Gastroesophageal sphincter (tissue), 4 donors: ENCODE results near the gene LINC00237. TPM values are rescaled to one million over a fixed set of nuclear protein-coding genes. Genes with fewer than 3 reads are reported as not detected.

Experiments used
- ATAC-seq: fragments of 150-250 bp; one replicate; pipeline ENCODE4 v1.9.1; 2016; ENCODE audit warnings: mild to moderate bottlenecking, moderate library complexity
- H3K27ac ChIP-seq, 4 donors: fragments of 200-600 bp; sonication (generic) in 3 of 4; 1 replicate in 3 of 4; 2 replicates in 1 of 4; pipeline ENCODE4 v1.5.1; 2016 to 2019
- H3K27me3 ChIP-seq: fragments of 200-600 bp; sonication (generic); one replicate; pipeline ENCODE4 v1.5.1; 2019
- H3K36me3 ChIP-seq, 2 donors: fragments of 200-600 bp; sonication (generic); one replicate each; pipeline ENCODE4 v1.5.1; 2019; ENCODE audit warnings: control low read depth in 1 of 2
- H3K4me1 ChIP-seq, 3 donors: fragments of 200-600 bp; sonication (generic); 1 replicate in 2 of 3; 2 replicates in 1 of 3; pipeline ENCODE4 v1.5.1; 2016 to 2019; ENCODE audit warnings: control low read depth in 2 of 3
- H3K4me3 ChIP-seq, 2 donors: fragments of 200-600 bp; sonication (generic); one replicate each; pipeline ENCODE4 v1.5.1; 2019; ENCODE audit warnings: mild to moderate bottlenecking in 1 of 2, moderate library complexity in 1 of 2
- H3K9me3 ChIP-seq, 3 donors: fragments of 200-600 bp; sonication (generic); one replicate each; pipeline ENCODE4 v1.5.1; 2017 to 2019; ENCODE audit warnings: control low read depth in 2 of 3
- CTCF ChIP-seq, 4 experiments: fragments of 200-600 bp in 2 of 4; fragments of 450-650 bp in 2 of 4; sonication (generic) in 1 of 4; IDR thresholded peaks; one replicate each; pipeline ENCODE4 v1.5.1; 2017 to 2019; ENCODE audit warnings: antibody characterized with exemption in 4 of 4, mild to moderate bottlenecking in 2 of 4, moderate library complexity in 2 of 4
- EP300 ChIP-seq: sonication (generic); formaldehyde crosslinking; IDR thresholded peaks from one replicate; pipeline ENCODE4 v1.6.1; 2017; ENCODE audit warnings: antibody characterized with exemption, mild to moderate bottlenecking
- POLR2A ChIP-seq, 2 donors: fragments of 450-650 bp; IDR thresholded peaks; one replicate each; pipeline ENCODE4 v1.6.1; 2017; ENCODE audit warnings: antibody characterized with exemption in 2 of 2, mild to moderate bottlenecking in 2 of 2, moderate library complexity in 1 of 2
- POLR2AphosphoS5 ChIP-seq: sonication (generic); formaldehyde crosslinking; IDR thresholded peaks from one replicate; pipeline ENCODE4 v1.6.1; 2017; ENCODE audit warnings: antibody characterized with exemption
- WGBS, 2 donors: methylation state at CpG; one replicate each; pipeline ENCODE4 v1.1.5; 2018; ENCODE audit warnings: low coverage in 1 of 2; 5-methylcytosine and 5-hydroxymethylcytosine counted together
- total RNA-seq, 4 donors: library from RNA; depleted of rRNA; stranded (reverse); fragments of >200 nt; gene quantifications; one replicate each; pipeline ENCODE4 v1.1.0, GENCODE V29; 2016

The LINC00237 gene
- total RNA-seq, 4 donors from 2014 or later = not detected

- Histone ChIP-seq H3K27ac (no peak overlapping the region), H3K9me3 (no peaks in the 10 kb centered on the region), H3K4me3 (no peak overlapping the region), H3K36me3 (no peaks in the 10 kb centered on the region), H3K27me3 (peaks cover 85% of the 10 kb centered on the region), H3K4me1 (no peaks in the 10 kb centered on the region)
- no peak for ATAC-seq
- 32 to 45% methylated on average over 14 of the region's 14 CpGs for WGBS, 2 donors
- TF ChIP-seq CTCF (IDR thresholded peaks at IDR 0.05) = no peak
- no peak for TF ChIP-seq POLR2A (IDR thresholded peaks at IDR 0.05)
- no peak for TF ChIP-seq POLR2AphosphoS5
- no peak for TF ChIP-seq EP300
Measured at GRCh38 chr20:21090111-21090618, 16.0 kb downstream of the LINC00237 start.

- no peak for TF ChIP-seq POLR2A (IDR thresholded peaks at IDR 0.05)
- no peak for TF ChIP-seq POLR2AphosphoS5
- no peak for TF ChIP-seq CTCF (IDR thresholded peaks at IDR 0.05)
- no peak for TF ChIP-seq EP300
- Histone ChIP-seq H3K4me3 (no peak overlapping the region), H3K27me3 (peaks cover 82% of the 10 kb centered on the region), H3K27ac (no peak overlapping the region), H3K36me3 (no peaks in the 10 kb centered on the region), H3K4me1 (no peaks in the 10 kb centered on the region), H3K9me3 (no peaks in the 10 kb centered on the region)
- WGBS, 2 donors = 41 to 43% methylated on average over 7 to 8 of the region's 8 CpGs
- ATAC-seq = no peak
Measured at GRCh38 chr20:21089391-21089790, 16.8 kb downstream of the LINC00237 start.

GRCh38 chr20:21087862-21088540, 18.2 kb downstream of the LINC00237 start:
- H3K27me3 ChIP-seq = peaks cover 80% of the 10 kb centered on the region

GRCh38 chr20:21083825-21084325, 22.3 kb downstream of the LINC00237 start:
- TF ChIP-seq POLR2A (IDR thresholded peaks at IDR 0.05) (no peak), CTCF (IDR thresholded peaks at IDR 0.05) (no peak), EP300 (no peak), POLR2AphosphoS5 (no peak)
- ATAC-seq = no peak
- no peaks in the 10 kb centered on the region for H3K4me1 ChIP-seq
- no peaks in the 10 kb centered on the region for H3K36me3 ChIP-seq
- H3K27ac ChIP-seq = no peak overlapping the region
- no peaks in the 10 kb centered on the region for H3K9me3 ChIP-seq
- no peak overlapping the region for H3K4me3 ChIP-seq
- WGBS, 2 donors = 31 to 34% methylated on average over 2 of the region's 2 CpGs
- peaks cover 52% of the 10 kb centered on the region for H3K27me3 ChIP-seq

More at GRCh38 chr20:21087862-21088540, 18.2 kb downstream of the LINC00237 start:
- TF ChIP-seq POLR2A (IDR thresholded peaks at IDR 0.05) (no peak), CTCF (IDR thresholded peaks at IDR 0.05) (no peak), EP300 (no peak), POLR2AphosphoS5 (no peak)
- no peak overlapping the region for H3K4me3 ChIP-seq
- 66 to 82% methylated on average over 9 of the region's 9 CpGs for WGBS, 2 donors
- no peak for ATAC-seq
- H3K9me3 ChIP-seq = no peaks in the 10 kb centered on the region
- H3K36me3 ChIP-seq = no peaks in the 10 kb centered on the region
- H3K4me1 ChIP-seq = no peaks in the 10 kb centered on the region
- H3K27ac ChIP-seq = no peak overlapping the region

GRCh38 chr20:21082584-21082983, 23.6 kb downstream of the LINC00237 start:
- Histone ChIP-seq H3K4me1 (no peaks in the 10 kb centered on the region), H3K9me3 (no peaks in the 10 kb centered on the region), H3K27ac (no peak overlapping the region), H3K4me3 (no peak overlapping the region), H3K36me3 (no peaks in the 10 kb centered on the region), H3K27me3 (peaks cover 40% of the 10 kb centered on the region)
- TF ChIP-seq POLR2A (IDR thresholded peaks at IDR 0.05) (no peak), EP300 (no peak), POLR2AphosphoS5 (no peak), CTCF (IDR thresholded peaks at IDR 0.05) (no peak)
- no peak for ATAC-seq
- 56 to 83% methylated on average over 2 of the region's 2 CpGs for WGBS, 2 donors
